VCaP (cell line): Measurements from ENCODE around the gene PPIH.
"Not testable (repeated sequence)": the region's sequence is repeated elsewhere in the genome, so short reads cannot be mapped to it uniquely, and the experiment has no call there.

ENCODE experiments used
- H3K27ac ChIP-seq: fragments of 450-650 bp; 2 replicates; pipeline ENCODE4 v1.5.1; 2017
- TF ChIP-seq, protein P1 (sequence below): fragments of 450-650 bp; conservative IDR thresholded peaks from 2 replicates; pipeline ENCODE4 v1.5.1; 2017; ENCODE audit warnings: mild to moderate bottlenecking, moderate library complexity

Gene PPIH

DNA sequence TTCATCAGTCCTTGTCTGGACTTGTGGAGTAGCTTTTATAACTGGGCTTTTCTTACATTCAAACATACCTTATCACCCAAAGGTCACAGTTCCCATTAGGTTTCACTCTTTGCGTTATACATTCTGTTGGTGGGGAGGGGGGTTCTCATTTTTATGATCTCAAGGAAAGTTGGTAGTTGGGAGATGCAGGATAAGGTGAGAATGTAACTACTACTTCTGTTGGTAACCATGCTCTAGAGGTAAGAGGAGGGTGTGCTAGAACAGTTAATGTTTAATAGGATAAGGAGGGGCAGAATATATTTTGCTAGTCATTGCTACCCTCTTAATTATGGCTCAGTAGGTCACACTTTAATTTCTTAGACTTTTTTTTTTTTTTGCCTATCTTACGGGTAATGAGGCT lies 34.7 kb downstream of the PPIH start:
- TF ChIP-seq, protein P1, sequence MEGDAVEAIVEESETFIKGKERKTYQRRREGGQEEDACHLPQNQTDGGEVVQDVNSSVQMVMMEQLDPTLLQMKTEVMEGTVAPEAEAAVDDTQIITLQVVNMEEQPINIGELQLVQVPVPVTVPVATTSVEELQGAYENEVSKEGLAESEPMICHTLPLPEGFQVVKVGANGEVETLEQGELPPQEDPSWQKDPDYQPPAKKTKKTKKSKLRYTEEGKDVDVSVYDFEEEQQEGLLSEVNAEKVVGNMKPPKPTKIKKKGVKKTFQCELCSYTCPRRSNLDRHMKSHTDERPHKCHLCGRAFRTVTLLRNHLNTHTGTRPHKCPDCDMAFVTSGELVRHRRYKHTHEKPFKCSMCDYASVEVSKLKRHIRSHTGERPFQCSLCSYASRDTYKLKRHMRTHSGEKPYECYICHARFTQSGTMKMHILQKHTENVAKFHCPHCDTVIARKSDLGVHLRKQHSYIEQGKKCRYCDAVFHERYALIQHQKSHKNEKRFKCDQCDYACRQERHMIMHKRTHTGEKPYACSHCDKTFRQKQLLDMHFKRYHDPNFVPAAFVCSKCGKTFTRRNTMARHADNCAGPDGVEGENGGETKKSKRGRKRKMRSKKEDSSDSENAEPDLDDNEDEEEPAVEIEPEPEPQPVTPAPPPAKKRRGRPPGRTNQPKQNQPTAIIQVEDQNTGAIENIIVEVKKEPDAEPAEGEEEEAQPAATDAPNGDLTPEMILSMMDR: no peak
- H3K27ac ChIP-seq: peak overlapping the region; percentile 69

DNA sequence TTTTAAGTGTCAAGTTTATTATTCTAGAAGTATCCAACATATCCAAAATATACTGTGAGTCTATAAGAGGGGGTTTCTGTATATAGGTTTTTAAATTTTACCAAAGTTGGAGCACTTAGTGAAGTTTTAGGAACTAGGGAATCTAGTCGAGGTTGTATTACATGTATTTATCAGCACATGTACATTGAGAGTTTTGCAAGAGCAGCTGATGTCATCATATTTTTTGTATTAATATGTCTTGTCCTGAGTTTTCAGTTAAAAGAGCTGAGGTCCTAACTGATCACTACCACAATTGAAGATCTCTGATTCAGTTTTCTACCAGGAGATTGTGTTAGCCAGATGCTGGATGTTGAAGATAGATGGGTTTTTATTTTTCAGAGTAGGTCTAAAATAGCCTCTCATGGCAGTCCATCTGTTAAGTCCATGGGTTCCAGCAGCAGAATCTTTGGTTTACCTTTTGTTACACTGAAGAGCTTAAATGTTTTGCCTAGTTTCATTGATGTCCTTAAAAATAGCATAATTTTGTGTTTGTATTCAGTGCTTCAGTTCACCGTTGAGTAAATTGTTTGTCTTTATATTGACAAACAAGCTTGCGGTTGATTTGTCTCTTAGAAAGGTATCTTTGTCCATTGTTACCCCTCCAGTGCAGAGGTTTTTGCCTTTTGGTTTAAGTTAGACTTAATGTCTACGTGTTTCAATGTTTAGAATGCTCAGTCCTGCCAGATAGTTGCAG lies 40.0 kb downstream of the PPIH start:
- no peak overlapping the region for H3K27ac ChIP-seq
- TF ChIP-seq, protein P1: no peak

DNA sequence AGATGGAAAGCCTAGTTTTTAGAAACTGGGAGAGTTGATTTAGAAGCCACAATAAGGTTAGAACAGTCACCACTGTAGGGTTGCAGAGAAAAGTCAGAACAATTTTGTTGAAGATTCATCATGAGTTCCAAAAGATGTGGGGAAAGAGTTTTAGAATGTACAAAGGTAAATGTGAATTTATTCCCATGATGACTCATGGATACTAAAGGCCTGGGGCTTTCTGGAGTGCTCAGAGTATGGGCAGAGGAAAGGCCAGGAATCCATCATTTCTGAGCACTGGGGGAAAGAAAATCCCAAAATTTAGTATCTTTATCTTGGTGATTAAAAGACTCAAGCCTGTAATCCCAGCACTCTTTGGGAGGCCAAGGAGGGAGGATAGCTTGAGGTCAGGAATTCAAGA lies 41.8 kb downstream of the PPIH start:
- no peak overlapping the region for H3K27ac ChIP-seq
- TF ChIP-seq, protein P1: no peak

DNA sequence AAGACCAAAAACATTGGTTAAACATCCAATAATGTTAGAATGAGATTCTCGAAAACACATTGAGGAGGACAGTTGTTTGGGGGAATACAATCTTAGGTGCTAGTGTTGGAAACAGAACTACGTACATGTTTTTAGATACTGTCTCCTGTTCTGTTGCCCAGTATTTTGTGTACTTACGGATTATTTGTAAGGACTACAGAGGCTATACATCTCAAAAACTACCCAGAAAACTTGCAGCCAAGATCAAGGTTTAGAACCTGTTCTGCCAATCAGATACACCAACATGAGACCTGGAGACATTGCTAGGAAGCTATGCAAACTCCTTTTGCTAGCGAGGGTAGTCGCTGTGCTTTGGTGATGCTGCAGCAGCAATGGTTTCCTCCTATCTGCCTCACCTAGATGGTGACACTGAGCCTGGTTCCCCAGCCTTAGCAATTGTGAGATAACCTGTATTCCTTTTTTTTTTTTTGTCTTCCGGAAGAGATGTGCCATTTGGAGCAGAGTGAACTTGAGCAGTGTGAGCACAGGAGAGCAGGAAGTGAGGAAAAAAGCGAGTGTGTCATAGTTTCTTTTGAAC lies 45.8 kb downstream of the PPIH start:
- TF ChIP-seq, protein P1: no peak
- H3K27ac ChIP-seq: no peak overlapping the region

GRCh38 chr1:42712808-42713207 lies 54.6 kb downstream of the PPIH start:
- not testable (repeated sequence) for H3K27ac ChIP-seq

DNA sequence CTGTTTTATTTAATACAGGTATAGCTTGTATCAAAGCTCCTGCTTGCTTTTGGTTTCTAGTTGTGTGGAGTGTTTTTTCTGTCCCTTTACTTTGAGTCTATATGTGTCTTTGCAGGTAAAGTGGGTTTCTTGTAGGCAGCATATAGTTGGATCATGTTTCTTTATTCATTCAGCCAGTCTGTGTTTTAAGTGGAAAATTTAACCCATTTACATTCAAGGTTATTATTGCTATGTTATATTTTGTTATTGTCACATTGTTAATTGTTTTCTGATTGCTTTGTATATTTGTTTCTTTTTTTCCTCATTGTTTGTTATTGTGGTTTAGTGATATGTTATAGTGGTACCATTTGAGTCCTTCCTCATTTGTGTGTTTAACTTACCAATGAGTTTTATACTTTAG lies 55.1 kb downstream of the PPIH start:
- no peak overlapping the region for H3K27ac ChIP-seq
- TF ChIP-seq, protein P1: no peak

DNA sequence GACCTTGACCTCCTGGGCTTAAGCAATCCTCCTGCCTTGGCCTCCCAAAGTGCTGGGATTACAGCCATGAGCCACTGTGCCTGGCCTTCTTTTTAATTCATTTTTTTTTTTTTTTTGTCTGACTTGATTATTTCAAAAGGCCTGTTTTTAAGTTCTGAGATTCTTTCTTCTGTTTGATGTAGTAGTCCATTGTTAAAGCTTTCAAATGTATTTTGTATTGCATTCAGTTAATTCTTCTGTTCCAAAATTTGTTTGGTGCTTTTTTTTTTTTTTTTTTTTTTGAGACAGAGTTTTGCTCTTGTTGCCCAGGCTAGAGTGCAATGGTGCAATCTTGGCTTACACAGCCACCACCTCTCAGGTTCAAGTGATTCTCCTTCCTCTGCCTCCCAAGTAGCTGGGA lies 56.2 kb downstream of the PPIH start:
- not testable (repeated sequence) for H3K27ac ChIP-seq

DNA sequence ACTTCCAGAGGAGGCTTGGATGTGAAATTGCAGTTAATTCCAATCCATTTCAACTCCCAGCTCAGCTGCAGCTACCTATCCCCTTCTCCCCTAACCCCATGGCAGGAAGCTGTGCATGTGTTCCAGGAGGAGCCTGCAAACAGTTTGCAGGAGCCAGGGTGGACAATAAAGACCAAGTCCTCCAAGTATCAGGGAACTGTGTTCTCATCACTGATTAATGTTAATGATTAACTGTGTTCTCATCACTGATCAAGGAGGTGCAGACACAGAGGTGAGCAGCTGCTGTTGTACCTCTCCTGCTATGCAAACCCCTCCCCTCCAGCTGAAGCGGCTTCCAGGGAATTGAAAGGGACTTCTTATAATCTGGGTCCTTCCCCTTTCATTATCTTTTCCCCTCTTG lies 62.6 kb downstream of the PPIH start:
- peak overlapping the region; percentile 30; the same call in 1 of the 2 replicates for H3K27ac ChIP-seq
- TF ChIP-seq, protein P1: no peak
